Non-pigmented ciliary epithelial cell (primary cell): ENCODE results near the gene MSLN.

Experiments used
- DNase-seq: peaks from one replicate; pipeline ENCODE4 v3.0.0-alpha.2; 2010; ENCODE audit warnings: low read depth

Gene MSLN

DNA sequence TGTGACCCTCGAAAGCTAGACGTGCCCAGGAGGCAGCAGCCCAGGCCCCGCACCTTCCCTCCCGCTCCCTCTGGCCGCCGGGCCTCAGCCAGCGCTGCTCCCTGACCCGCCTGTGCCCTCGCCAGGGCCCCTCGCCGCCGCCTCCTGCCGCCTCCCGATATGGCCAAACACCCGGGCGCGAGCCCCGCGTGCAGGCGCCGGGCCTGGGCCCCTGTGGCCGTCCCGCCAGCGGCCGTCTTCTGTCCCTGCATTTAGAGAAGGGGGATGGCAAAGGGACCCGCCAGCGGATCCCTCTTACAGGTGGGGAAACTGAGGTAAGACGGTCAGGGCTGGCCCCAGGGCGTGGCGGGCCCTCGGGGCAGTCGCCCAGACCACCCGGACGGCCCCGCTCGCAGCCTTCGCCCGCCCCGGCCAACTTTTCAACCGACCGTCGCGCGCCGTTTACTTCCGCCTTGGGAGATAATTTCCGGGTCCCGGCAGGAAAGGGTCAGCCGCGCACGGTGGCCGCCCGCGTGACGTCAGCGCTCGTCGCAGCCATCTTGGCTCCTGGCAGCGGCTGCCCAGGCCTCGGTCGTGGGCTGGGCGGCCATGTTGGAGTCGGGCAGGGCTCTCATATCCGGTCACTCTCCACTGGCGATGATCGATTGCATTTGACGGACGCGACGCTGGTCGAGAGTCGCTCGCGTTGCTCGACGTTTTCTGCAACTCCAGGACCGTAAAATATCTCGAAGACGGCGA is 47.0 kb downstream of the MSLN start:
- peak; percentile 42 for DNase-seq

GRCh38 chr16:808085-808386 is 47.5 kb downstream of the MSLN start:
- DNase-seq = no peak

DNA sequence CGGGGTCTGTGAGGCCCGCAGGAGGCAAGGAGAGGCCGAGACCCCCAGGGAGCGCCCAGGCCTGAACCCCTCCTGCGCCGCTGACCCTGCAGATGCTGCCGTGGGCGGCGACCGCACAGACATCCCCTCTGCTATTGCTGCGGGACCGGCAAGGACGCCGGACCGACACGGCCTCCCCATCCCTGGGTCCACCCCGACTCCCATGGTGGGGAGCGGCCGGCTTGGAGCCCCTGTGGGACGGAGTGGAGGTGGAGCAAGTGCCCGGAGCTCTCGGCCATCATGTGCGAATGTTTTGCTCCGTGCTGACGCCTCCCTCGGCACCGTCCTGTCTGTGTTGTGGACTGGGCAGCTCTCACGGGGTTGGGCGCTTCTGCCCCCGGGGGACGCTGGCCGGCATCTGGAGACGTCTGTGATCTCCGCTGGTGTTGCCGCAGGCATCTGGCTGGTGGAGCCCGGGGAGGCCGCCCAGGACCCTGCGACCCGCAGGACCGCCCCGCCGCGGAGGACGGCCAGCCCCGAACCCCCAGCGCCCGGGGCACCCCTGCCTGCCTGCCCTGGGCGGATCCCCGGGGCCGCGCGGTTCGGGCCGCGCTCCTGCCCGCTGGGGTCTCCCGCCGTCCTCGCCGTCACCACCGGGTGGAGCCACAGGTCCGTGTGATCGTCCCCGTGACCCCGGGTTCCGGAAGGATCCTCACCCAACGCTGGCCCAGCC is 52.8 kb downstream of the MSLN start:
- no peak for DNase-seq

DNA sequence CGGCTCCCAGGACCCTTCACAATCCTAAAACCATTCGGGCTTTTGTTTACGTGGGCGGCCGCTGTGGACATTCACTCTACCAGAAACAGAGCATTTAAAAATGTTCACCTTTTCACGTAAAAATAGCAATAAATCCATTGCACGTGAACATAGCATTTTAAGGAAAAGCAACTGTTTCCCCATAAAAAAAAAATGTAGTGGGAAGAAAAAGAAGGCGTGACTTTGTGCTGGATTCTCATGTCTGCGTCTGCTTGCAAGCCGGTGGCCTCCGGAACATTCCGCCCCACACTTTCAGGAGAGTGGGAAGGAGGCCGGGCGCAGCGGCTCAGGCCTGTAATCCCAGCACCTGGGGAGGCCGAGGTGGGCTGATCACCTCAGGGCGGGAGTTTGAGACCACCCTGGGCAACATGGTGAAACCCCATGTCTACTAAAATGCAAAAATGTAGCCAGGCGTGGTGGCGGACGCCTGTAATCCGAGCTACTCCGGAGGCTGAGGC is 53.4 kb downstream of the MSLN start:
- no peak for DNase-seq

- DNase-seq = peak; percentile 24
Measured at GRCh38 chr16:814974-815373, 54.4 kb downstream of the MSLN start.

DNA sequence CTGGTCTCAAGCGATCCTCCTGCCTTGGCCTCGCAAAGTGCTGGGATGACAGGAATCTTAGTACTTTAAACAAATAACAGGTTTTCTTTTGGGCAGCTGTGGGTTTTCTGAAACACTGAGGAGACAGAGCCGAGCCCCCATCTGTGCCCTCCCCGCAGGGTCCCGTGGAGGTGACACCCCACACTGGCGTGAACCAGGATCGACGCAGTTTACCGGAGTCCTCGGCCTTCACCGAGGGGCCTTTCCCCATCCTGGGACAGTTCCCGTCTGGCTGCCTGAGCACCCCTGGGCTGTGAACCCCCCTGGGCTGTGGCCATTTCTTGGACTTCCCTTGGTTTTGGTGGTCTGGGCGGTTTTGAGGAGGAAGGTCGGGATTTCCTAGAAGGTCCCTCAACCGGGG is 55.3 kb downstream of the MSLN start:
- DNase-seq = no peak

DNA sequence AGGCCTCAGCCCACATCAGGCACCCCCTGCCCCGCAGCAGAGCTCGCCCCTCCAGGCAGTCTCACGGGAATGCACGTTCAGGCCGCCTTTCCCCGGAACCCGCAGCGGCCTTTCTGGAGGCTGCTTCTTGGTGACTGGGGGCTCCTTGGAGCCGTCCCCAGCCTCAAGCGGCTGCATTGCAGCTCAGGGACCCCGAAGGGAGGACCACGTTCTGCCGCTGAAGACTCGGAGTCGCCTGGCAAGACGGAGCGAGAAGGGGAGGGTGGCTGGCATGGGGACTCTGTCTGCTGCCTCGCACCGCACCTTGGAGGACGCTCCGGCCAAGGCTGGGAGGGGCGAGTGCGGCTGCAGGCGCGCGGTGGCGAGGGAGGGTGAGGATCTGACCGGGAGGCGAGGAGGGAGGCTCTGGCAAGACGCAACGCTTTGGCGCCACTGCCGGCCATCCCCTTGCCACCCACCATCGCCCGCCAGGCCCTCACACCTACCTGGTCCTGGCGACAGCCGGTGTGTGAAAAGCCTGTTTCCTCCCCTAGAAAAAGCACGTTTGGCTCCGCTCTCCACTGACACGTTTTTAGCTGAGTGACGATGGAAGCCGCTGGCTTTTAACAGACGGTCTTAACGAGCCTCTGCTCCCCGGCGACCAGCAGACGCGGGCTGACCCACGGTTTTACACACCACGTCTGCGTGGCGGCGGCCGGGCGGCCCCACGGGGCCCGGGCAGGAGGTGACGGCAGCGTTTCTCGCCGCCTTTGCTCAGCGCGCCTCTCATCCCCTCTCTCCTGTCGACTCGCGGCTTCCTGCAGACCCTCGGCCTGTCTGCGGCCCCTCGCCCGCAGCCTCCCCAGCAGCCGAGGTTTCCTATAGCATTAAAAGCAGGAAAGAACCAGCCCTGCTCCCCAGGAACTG is 56.7 kb downstream of the MSLN start:
- no peak for DNase-seq

DNA sequence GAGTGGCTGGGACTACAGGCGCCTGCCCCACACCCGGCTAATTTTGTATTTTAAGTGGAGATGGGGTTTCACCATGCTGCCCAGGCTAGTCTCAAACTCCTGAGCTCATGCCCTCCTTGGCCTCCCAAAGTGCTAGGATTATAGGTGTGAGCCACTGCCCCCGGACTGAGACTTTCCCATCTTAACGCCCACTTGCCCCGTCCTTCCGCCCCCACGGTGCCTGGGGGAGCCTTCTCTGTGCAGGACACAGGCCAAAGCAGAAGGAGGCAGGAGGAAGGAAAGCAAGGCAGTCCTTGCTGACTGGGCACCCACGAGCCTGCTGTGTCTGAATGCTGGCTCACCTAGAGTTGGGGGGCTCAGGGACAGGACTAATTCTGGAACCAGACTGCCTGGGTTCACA is 57.6 kb downstream of the MSLN start:
- DNase-seq = no peak
